GM12878 (cell line): ENCODE measurements around the gene ANO7. TPM values are rescaled to one million over a fixed set of nuclear protein-coding genes. Genes with fewer than 3 reads are reported as not detected.

ENCODE experiments used
- ATAC-seq: fragments of 200-7000 bp; cut with Tn5 transposase; 3 replicates; pipeline ENCODE4 v1.9.1; 2020; ENCODE audit warnings: mild to moderate bottlenecking, moderate library complexity
- BruUV-seq: library from RNA; stranded (reverse); fragments of 400-500 nt; replicated peaks from 2 replicates; lab custom pipeline; 2021; lab: Mats Ljungman, UMichigan
- CTCF ChIA-PET: fragments of 300-600 bp; sonication (Branson Sonifier 250); formaldehyde crosslinking; extraction: SDS; loops from one replicate; lab custom pipeline; 2021; ENCODE audit warnings: inconsistent platforms; lab: Yijun Ruan, JAX
- POLR2A ChIA-PET: fragments of 350-600 bp; formaldehyde crosslinking; extraction: SDS; loops from one replicate; lab custom pipeline; 2021; ENCODE audit warnings: inconsistent platforms; lab: Charles Lee
- RAD21 ChIA-PET: fragments of 300-600 bp; sonication (Branson Sonifier 250); formaldehyde crosslinking; loops from one replicate; lab custom pipeline; 2023; ENCODE audit warnings: antibody characterized with exemption; ENCODE audit not compliant: unreplicated experiment; lab: Charles Lee
- SMC1A ChIA-PET: fragments of 300-600 bp; sonication (Branson Sonifier 250); formaldehyde crosslinking; loops from one replicate; lab custom pipeline; 2023; ENCODE audit not compliant: unreplicated experiment, uncharacterized antibody; lab: Charles Lee
- DNase-seq: peaks from one replicate; pipeline ENCODE4 v3.0.0-alpha.2; 2011; ENCODE audit warnings: low read depth, low spot score
- FAIRE-seq: peaks from 3 replicates; lab custom pipeline; 2011; peaks lifted over from hg19 to GRCh38; lab: Jason Lieb, UNC
- H2AFZ ChIP-seq: 2 replicates; pipeline ENCODE4 v1.6.0; 2011; ENCODE audit warnings: low read depth, low read length, control low read depth; ENCODE audit not compliant: control insufficient read depth
- H3K27ac ChIP-seq: 2 replicates; pipeline ENCODE4 v1.5.1; 2011; ENCODE audit warnings: control low read depth; ENCODE audit not compliant: control insufficient read depth, insufficient read depth
- H3K27me3 ChIP-seq, 2 experiments: replicated peaks in 1 of 2; 2 replicates each; pipeline versions ENCODE4 v1.6.0 to v1.6.1; 2011; ENCODE audit warnings: low read length in 1 of 2; ENCODE audit not compliant: control insufficient read depth in 2 of 2, insufficient read depth in 2 of 2
- H3K36me3 ChIP-seq, 2 experiments: 2 replicates each; pipeline ENCODE4 v1.5.1; 2011; ENCODE audit warnings: low read length in 1 of 2; ENCODE audit not compliant: control insufficient read depth in 2 of 2, insufficient read depth in 2 of 2
- H3K4me1 ChIP-seq: 2 replicates; pipeline ENCODE4 v1.6.1; 2011; ENCODE audit warnings: mild to moderate bottlenecking, low read length, moderate library complexity, mixed read lengths; ENCODE audit not compliant: control insufficient read depth, insufficient read depth
- H3K4me2 ChIP-seq: 2 replicates; pipeline ENCODE4 v1.6.0; 2011; ENCODE audit warnings: control low read depth; ENCODE audit not compliant: control insufficient read depth, insufficient read depth
- H3K4me3 ChIP-seq: fragments of 200-600 bp; sonication (generic); 2 replicates; pipeline ENCODE4 v1.5.1; 2016
- H3K79me2 ChIP-seq: 2 replicates; pipeline ENCODE4 v1.6.0; 2011; ENCODE audit warnings: low read length; ENCODE audit not compliant: control insufficient read depth, insufficient read depth
- H3K9ac ChIP-seq: 2 replicates; pipeline ENCODE4 v1.8.0; 2011; ENCODE audit warnings: low read length, control low read depth, mixed read lengths; ENCODE audit not compliant: control insufficient read depth, insufficient read depth
- H3K9me3 ChIP-seq: replicated peaks from 3 replicates; pipeline ENCODE4 v1.5.1; 2011; ENCODE audit warnings: mild to moderate bottlenecking, low read length; ENCODE audit not compliant: control insufficient read depth, insufficient read depth
- H4K20me1 ChIP-seq: 2 replicates; pipeline ENCODE4 v1.6.0; 2011; ENCODE audit not compliant: control insufficient read depth, insufficient read depth
- EGR1 ChIP-seq, 2 experiments: IDR thresholded peaks; 1 replicate in 1 of 2; 2 replicates in 1 of 2; pipeline ENCODE4 v1.6.1; 2011 to 2012; ENCODE audit warnings: low read depth in 2 of 2, low read length in 2 of 2, borderline replicate concordance in 1 of 2, mild to moderate bottlenecking in 1 of 2, moderate library complexity in 1 of 2
- RAD21 ChIP-seq: IDR thresholded peaks from 2 replicates; pipeline ENCODE4 v1.6.1; 2011; ENCODE audit warnings: mild to moderate bottlenecking, low read depth, low read length, moderate library complexity; ENCODE audit not compliant: insufficient read depth
- SMC3 ChIP-seq: IDR thresholded peaks from 2 replicates; pipeline ENCODE4 v1.6.1; 2011; ENCODE audit warnings: low read length, improper control_type of control experiment, borderline replicate concordance
- WGBS: methylation state at CpG from one replicate; pipeline ENCODE4 v1.1.6; 2016; ENCODE audit warnings: low lambda C conversion rate; ENCODE audit not compliant: insufficient replicate concordance, insufficient coverage; ENCODE audit errors: missing lambda C conversion rate; 5-methylcytosine and 5-hydroxymethylcytosine counted together
- in situ Hi-C: fragments of 300-500 bp; cut with MboI; formaldehyde crosslinking; loops from 9 replicates; pipeline ENCODE4 v1.14.3; 2018; ENCODE audit warnings: mixed read lengths
- intact Hi-C: fragments of 100-400 bp; cut with micrococcal nuclease; formaldehyde crosslinking; loops from one replicate; pipeline ENCODE4 v1.14.2; 2022; ENCODE audit not compliant: unreplicated experiment
- polyA plus RNA-seq, 11 experiments: library from polyadenylated mRNA; depleted of rRNA in 4 of 11; unstranded in 6 of 11; stranded (reverse) in 5 of 11; fragments of >200 nt; fragmentation: Nextera tagmentation in 4 of 11; fragmentation: Illumina TruSeq in 1 of 11; extraction: Ambion mirVana in 4 of 11; extraction: Trizol in 1 of 11; gene quantifications; 1 replicate in 1 of 11; 2 replicates in 10 of 11; pipeline versions ENCODE4 v1.2.1 to v1.2.3, GENCODE V29; 2011 to 2016; ENCODE audit warnings: inconsistent platforms in 2 of 11, missing spikeins in 2 of 11, low read depth in 1 of 11
- total RNA-seq, 4 experiments: library from RNA; depleted of rRNA in 3 of 4; stranded (reverse); fragments of >200 nt in 3 of 4; fragmentation: Illumina TruSeq in 1 of 4; extraction: Trizol in 1 of 4; gene quantifications; 2 replicates each; pipeline versions ENCODE4 v1.2.1 to v1.2.3, GENCODE V29; 2013 to 2021

Gene ANO7
- total and polyA plus RNA-seq, 10 of the 15 experiments (the other 5 are each of a cell fraction or from before 2014, with no cell fraction given), result 0.08 to 1.4 (median 0.44) TPM

- TF ChIP-seq EGR1 (IDR thresholded peaks at IDR 0.05; ENCODE audit: borderline replicate concordance in 1 of 2, low read depth in 2 of 2, low read length in 2 of 2), result no peak
- TF ChIP-seq SMC3, result peak; percentile 5; the same call in 1 of the 2 replicates
- peak; percentile 42 for TF ChIP-seq RAD21
- H3K4me3 ChIP-seq, result no peak overlapping the region
- CTCF ChIA-PET, result interaction anchor here (0.6 to 3.8 kb wide), 8 partner anchors 13 to 407 kb away, joined by 3 to 20 read pairs (median 3); no protein-coding TSS in a partner anchor
- H3K79me2 ChIP-seq, result no peaks in the 10 kb centered on the region; the same call in 1 of the 2 replicates
- DNase-seq (no peak), ATAC-seq (no peak), FAIRE-seq (no peak)
- in situ Hi-C loops (no loop called here), intact Hi-C loops (loop anchor here (10.0 kb wide), 1 partner anchor 137 kb away; no protein-coding TSS in a partner anchor)
- H2AFZ ChIP-seq, result no peak overlapping the region
- H3K4me1 ChIP-seq, result no peaks in the 10 kb centered on the region
- no peak overlapping the region for H3K9ac ChIP-seq
- 90% methylated on average over 11 of the region's 11 CpGs for WGBS
- RAD21 ChIA-PET, result interaction anchor here (1.5 to 1.7 kb wide), 2 partner anchors 61 to 135 kb away, joined by 5 to 10 read pairs; no protein-coding TSS in a partner anchor
- SMC1A ChIA-PET, result interaction anchor here (0.9 to 2.6 kb wide), 4 partner anchors 14 to 134 kb away, joined by 3 to 10 read pairs (median 3); no protein-coding TSS in a partner anchor
- BruUV-seq, result no TSS peak
- peaks cover 40 to 49% of the 10 kb centered on the region in 2 experiments for H3K36me3 ChIP-seq
- POLR2A ChIA-PET, result no interaction called here
- no peak overlapping the region for H3K4me2 ChIP-seq
- H3K27ac ChIP-seq, result no peak overlapping the region
- H3K9me3 ChIP-seq, result no peaks in the 10 kb centered on the region
- H3K27me3 ChIP-seq, result no peaks in the 10 kb centered on the region
- no peaks in the 10 kb centered on the region; the same call in 1 of the 2 replicates for H4K20me1 ChIP-seq
Measured at GRCh38 chr2:241257419-241258032, 69.0 kb downstream of the ANO7 start.
